ENCODE results near the gene CPS1.

The CPS1 gene

DNA sequence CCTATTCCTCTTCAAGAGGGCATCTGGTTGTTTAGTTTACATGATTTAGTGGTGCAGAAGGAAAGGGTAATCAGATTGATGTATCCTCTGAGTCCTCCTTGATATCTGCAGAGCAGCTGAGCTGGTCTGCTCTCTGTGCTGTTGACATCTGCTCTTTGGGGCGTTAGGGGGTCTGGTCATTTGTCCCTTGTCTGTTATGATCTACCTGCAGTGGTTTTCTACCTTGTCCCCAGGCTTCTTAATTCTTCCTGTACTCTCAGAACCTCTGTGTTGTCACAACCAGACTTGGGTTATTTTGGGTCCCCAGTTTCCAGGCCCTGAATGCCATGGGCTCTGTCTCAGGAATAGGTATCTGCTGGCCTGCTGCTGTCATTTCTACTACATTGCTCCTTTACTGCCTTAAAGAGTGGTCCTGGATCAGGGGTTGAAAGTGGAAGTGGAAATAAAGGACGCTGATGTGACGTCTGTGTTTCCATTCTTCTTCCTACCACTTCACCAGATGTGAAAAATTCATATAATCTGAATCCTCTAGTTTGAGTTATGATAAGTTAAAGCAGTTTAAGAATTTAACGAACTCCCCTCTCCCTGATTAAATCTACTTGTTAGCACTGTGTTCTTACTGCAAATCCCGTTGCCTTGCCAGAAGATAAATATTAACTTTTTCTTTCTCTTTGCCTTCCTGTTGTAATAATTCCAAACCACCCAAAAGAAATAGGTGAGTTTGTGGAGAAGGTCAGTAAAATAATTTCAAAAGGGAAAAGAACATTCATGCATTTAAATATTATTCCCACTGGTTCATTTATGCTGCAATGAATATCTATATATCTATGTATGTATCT lies 16.6 kb upstream of the CPS1 start:
- Mint-ChIP-seq H3K27me3 (peaks cover 3% of the 10 kb centered on the region), H3K9me3 (no peaks in the 10 kb centered on the region), H3K27ac (no peak overlapping the region), H3K4me3 (no peak overlapping the region), H3K4me1 (no peaks in the 10 kb centered on the region), H3K36me3 (no peaks in the 10 kb centered on the region)

DNA sequence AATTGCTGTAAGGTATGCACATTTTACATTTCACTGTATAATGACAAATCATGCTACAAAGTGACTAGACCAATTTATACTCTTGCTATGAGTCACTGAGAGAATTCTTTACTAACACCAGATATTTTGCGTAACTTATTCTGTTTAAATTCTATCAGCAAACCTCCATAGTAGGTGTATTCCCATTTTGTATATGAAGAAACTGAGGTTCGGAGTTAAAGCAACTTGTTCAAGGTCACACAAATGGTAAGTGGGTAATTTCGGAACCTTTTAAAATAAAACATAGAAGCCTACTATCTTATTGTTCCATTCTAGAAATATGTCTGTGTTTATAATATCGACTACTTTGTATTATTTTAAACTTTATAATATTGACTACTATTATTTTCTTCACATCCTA lies 15.9 kb upstream of the CPS1 start:
- no peaks in the 10 kb centered on the region for H3K4me1 Mint-ChIP-seq
- H3K4me3 Mint-ChIP-seq, result no peak overlapping the region
- peaks cover 3% of the 10 kb centered on the region for H3K27me3 Mint-ChIP-seq
- no peaks in the 10 kb centered on the region for H3K9me3 Mint-ChIP-seq
- no peaks in the 10 kb centered on the region for H3K36me3 Mint-ChIP-seq
- H3K27ac Mint-ChIP-seq, result no peak overlapping the region

DNA sequence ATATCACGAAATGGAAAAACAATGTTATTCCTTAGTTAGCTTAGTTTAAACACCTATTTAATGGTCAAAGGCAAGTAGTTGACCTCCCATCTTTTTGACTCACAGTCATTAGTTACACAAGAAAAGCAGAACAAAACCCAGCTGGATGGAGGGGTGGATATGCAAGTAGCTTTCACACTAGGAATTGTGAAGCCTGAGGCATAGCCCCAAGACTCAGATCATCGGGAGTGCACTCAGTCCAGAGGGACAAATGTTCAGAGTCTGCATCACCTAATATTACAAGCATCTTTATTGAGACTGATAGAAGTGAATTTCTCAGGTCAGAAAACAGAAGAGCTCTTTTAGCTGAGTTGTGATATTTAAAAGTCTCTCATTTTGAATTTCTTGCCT lies 15.5 kb upstream of the CPS1 start:
- Mint-ChIP-seq H3K4me3 (no peak overlapping the region), H3K36me3 (no peaks in the 10 kb centered on the region), H3K27me3 (peaks cover 3% of the 10 kb centered on the region), H3K9me3 (no peaks in the 10 kb centered on the region), H3K27ac (no peak overlapping the region), H3K4me1 (no peaks in the 10 kb centered on the region)

DNA sequence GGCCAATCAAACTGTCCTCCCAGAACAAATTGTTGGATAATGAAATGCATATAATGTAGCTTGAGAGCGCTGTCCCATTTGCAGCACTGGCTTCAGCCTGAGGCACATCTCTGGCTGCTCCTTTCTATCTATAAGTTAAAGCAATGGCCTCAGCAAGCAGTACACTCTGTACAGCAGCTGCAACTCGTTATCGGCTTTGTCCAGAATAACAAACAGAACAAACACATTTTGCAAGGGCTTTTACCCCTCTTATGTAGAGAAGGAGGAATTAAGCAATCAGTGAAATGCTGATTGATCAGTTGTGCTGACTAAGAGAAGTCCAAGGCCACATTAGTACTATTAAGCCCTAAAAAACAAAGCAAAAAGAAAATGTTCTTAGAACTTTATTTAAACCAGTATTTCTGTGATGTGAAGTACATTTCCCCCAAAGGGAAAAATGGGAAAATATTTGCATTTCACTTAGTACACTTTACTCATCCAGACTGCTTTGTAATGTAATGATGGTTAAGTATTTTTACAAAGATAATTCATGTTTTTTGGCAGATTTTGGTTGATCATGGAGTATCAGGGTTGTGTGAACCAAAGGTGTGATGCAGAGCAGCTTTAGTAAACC lies 15.0 kb upstream of the CPS1 start:
- no peak overlapping the region for H3K4me3 Mint-ChIP-seq
- no peak overlapping the region for H3K27ac Mint-ChIP-seq
- peaks cover 3% of the 10 kb centered on the region for H3K27me3 Mint-ChIP-seq
- no peaks in the 10 kb centered on the region for H3K4me1 Mint-ChIP-seq
- H3K36me3 Mint-ChIP-seq, result no peaks in the 10 kb centered on the region
- no peaks in the 10 kb centered on the region for H3K9me3 Mint-ChIP-seq

DNA sequence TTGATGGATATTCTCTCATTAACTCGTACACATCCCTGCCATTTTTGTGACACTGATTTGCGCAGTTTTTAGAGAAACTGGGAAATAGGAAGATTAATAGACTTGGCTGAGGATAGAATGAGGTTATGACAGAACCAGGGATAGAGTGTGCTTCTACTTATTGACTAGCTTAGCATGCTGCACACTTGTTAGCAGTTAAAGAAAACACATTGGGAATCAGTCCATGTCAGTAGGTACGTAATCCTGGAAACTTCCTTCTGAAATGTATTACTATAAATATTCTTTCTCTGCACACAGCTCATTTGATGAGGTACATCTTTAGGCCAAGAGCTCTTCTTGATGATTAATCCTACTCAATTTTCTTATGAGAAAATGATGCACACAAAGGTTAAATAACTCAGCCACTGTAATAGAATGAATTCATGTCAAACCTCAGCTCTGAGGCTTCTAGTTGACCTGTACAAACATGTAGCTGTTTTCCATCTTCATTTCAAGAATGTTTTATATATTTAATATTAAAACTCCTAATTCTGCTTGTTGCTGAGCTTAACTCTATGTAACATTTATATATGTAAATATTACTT lies 12.3 kb upstream of the CPS1 start:
- H3K27me3 Mint-ChIP-seq, result peaks cover 3% of the 10 kb centered on the region
- no peak overlapping the region for H3K4me3 Mint-ChIP-seq
- no peak overlapping the region for H3K27ac Mint-ChIP-seq
- H3K9me3 Mint-ChIP-seq, result no peaks in the 10 kb centered on the region
- no peaks in the 10 kb centered on the region for H3K4me1 Mint-ChIP-seq
- no peaks in the 10 kb centered on the region for H3K36me3 Mint-ChIP-seq

DNA sequence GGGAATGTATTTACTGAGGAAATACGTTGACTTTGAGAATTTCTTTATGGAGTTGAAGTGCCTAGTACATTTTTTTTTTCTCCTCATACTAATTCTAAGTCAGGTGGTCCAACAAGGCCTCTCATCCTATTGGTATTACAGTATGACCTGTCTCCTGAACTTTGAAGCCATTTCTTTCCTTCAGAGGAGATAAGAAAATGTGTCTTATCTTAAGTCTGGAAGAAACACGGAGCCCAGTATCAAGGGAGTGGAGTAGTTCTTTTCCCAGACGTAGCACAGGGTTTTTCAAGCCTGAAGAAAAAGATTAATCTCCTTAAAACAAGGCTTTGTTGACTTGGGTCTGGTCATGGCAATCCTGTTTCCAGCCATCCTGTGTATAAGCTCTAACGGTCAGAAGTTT lies 11.6 kb upstream of the CPS1 start:
- peaks cover 3% of the 10 kb centered on the region for H3K27me3 Mint-ChIP-seq
- no peaks in the 10 kb centered on the region for H3K4me1 Mint-ChIP-seq
- no peaks in the 10 kb centered on the region for H3K9me3 Mint-ChIP-seq
- H3K4me3 Mint-ChIP-seq, result no peak overlapping the region
- no peaks in the 10 kb centered on the region for H3K36me3 Mint-ChIP-seq
- no peak overlapping the region for H3K27ac Mint-ChIP-seq

DNA sequence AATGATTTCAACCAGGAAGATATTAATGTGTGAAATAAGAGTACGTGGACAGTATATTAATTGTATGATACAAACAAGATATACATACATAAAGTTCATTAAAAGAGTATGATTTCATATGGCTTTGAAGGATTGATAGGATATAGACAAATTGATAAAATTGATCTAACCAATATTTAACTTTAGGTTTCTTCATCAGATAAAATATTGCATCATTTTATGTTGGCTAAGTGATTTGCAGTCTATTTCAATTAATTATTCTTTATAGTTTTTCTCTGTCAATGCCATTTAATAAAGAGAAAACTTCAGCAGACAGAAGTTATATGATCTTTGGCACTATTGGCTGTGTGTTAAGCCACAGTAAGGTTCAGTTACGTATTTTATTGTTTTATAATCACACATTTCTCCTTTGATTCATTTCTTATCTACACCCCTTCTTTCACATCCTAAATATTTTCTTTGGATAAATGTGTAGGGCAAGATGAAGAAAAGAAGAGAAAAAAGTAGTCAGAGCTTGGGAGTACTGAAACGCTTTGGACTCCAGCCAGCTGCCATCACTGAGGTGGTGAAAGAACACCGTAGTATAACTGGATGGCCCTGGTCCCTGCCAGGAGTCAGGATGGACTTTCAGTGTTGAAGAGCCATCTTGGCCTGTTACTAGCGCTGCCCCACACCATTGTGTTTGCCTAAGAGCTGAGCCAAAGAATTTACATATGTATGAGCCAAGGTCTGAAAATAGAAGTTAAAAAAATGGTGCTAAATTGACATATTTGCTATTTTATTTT lies 9.8 kb upstream of the CPS1 start:
- Mint-ChIP-seq H3K4me3 (no peak overlapping the region), H3K9me3 (no peaks in the 10 kb centered on the region), H3K36me3 (no peaks in the 10 kb centered on the region), H3K27ac (no peak overlapping the region), H3K4me1 (no peaks in the 10 kb centered on the region), H3K27me3 (peaks cover 5% of the 10 kb centered on the region)

DNA sequence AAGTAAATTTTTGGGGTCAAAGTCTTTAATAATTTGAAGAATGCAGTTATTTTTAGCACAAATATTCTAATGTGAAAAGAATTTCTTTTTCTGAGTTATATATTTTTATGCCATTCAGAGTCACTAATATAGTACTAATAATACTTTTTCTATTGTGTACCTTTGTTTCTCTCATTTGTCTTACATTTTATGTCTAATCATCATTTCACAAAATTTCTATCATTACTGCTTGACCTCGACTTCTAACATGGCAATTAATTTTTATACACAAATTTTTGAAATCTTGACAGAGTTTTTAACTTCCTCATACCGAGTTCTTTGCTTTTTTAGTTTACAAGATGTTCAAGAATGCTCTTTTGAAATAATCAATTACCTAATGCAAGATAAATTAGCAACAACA lies 8.4 kb upstream of the CPS1 start:
- Mint-ChIP-seq H3K27ac (no peak overlapping the region), H3K27me3 (peaks cover 8% of the 10 kb centered on the region), H3K9me3 (no peaks in the 10 kb centered on the region)

DNA sequence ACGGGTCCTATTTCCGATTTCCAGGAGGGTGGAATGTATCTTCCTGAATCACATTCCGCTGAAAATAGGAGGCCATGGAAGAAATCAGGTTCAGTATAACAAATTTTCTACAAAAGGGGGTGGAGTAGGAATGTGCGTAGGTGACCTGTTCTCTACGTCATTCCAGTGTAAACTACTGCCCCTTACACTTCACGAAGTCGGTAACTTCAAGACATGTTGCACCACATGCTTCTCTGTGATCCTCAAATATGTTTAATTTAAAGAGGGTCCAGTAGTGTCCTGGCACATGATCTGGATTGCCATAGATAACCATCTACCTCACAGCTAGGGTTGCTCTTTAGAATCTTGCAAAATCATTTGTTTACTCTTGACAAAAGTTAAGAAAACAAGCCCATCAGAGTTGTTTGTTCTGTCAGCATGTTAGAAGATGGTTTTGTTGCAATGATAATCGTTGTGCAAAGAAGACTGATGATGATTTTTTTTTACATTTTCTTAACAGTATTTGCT lies 7.5 kb upstream of the CPS1 start:
- Mint-ChIP-seq H3K4me3 (no peak overlapping the region), H3K27ac (no peak overlapping the region), H3K4me1 (no peaks in the 10 kb centered on the region), H3K36me3 (no peaks in the 10 kb centered on the region), H3K27me3 (peaks cover 11% of the 10 kb centered on the region), H3K9me3 (no peaks in the 10 kb centered on the region)

More for the DNA sequence above, 8.4 kb upstream of the CPS1 start:
- H3K36me3 Mint-ChIP-seq, result no peaks in the 10 kb centered on the region
- H3K4me3 Mint-ChIP-seq, result no peak overlapping the region
- H3K4me1 Mint-ChIP-seq, result no peaks in the 10 kb centered on the region

DNA sequence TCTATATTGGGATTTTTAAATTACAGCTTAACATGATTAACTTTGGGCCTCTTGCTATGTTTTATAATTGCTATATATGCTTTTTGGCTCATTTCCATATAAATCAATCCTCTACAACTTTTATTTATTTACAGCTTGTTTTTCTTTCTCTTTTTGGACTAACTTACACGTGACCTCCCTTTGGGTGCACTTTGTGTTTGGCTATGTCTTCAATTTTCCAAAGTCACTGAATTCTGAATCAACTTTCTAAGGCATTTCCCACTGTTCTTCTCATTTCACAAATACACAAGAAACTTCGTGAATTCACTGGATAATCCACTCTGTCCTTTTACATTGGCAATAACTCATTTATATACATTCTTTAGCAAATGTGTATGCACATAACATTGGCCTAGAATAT lies 5.4 kb upstream of the CPS1 start:
- Mint-ChIP-seq H3K4me1 (no peaks in the 10 kb centered on the region), H3K9me3 (no peaks in the 10 kb centered on the region), H3K36me3 (no peaks in the 10 kb centered on the region), H3K27ac (no peak overlapping the region), H3K27me3 (peaks cover 11% of the 10 kb centered on the region), H3K4me3 (no peak overlapping the region)

DNA sequence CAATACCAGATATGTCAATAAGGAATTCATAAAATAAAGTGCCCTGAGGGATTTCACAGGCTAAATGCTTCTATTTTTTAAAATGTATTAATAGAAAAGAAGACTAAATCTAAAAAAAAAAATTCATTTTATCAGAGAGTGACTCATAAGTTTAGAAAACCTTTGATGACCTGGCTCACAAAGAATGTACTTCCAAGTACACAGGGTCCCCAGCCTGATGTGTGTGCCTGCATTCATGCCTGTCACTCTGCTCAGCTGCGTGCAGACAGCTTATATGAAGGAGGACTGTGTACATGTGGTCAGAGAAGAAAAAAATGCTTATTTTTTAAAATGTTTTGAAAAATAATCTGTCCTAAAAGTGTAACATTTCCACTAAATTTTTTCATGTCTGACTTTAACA lies 3.0 kb upstream of the CPS1 start:
- H3K36me3 Mint-ChIP-seq, result no peaks in the 10 kb centered on the region
- H3K27ac Mint-ChIP-seq, result no peak overlapping the region
- H3K9me3 Mint-ChIP-seq, result no peaks in the 10 kb centered on the region
- H3K4me1 Mint-ChIP-seq, result no peaks in the 10 kb centered on the region
- H3K4me3 Mint-ChIP-seq, result no peak overlapping the region
- H3K27me3 Mint-ChIP-seq, result peaks cover 11% of the 10 kb centered on the region

DNA sequence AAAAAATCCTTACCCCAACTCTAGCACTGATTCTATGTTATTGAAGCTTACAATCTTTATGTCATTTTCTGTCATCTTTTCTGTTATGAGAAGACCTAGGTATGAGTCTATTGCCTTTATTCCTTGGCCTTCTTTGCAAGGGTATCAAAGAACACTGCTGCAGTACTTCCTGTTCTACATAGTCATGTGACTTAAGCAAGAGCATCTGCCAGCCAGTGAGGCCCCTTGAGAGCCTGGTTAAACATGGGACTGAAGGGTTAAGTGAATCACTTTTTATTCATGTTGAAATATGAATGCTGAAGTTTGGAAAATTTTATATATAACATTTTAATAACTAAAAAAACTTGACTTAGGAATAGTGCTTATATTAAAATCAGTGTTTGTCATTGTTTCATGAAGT lies 844 bp upstream of the CPS1 start:
- Mint-ChIP-seq H3K4me1 (no peaks in the 10 kb centered on the region), H3K36me3 (no peaks in the 10 kb centered on the region), H3K4me3 (no peak overlapping the region), H3K27me3 (peaks cover 9% of the 10 kb centered on the region), H3K27ac (no peak overlapping the region), H3K9me3 (no peaks in the 10 kb centered on the region)

DNA sequence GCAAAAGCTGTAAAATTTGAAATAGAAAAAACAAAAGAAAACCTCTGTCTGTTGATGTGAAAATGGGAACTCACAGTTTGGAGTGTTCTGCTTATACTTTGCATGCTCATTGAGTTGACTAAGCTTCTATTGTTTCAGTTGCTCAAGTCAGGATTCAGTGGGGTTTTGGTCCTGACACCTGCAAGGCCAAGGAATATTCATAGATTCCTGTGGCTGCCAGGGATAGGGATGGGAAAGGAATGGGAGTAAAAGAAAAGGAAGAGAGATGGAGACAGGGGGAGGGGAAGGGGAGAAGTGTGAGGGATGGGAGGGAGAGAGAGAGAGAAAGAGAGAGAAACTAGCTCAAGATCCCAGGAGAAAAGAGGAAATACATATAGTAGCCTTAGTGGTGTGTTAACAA lies 1.3 kb downstream of the CPS1 start:
- Mint-ChIP-seq H3K9me3 (no peaks in the 10 kb centered on the region), H3K4me3 (no peak overlapping the region), H3K4me1 (no peaks in the 10 kb centered on the region), H3K27ac (no peak overlapping the region), H3K27me3 (peaks cover 3% of the 10 kb centered on the region), H3K36me3 (no peaks in the 10 kb centered on the region)

DNA sequence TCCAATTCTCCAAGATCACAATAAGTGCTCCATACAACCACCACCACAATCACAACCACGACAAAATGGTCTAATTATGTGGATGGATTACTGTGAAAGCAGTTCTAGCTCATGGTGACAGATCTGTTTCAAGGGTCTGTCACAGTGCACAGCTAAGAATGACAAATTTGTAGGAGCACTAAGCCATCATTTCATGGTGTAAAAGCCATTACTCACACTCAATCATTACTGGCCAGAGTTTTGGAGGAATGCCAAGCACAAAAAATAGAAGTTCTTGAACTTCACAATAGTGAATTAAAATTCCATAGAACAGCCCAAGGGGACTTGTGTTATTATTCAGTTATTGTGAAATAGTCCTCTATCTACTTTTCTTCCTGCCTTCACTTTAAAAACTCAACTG lies 2.3 kb downstream of the CPS1 start:
- H3K36me3 Mint-ChIP-seq, result no peaks in the 10 kb centered on the region
- no peaks in the 10 kb centered on the region for H3K4me1 Mint-ChIP-seq
- no peak overlapping the region for H3K27ac Mint-ChIP-seq
- peaks cover under 1% of the 10 kb centered on the region for H3K27me3 Mint-ChIP-seq
- no peak overlapping the region for H3K4me3 Mint-ChIP-seq
- H3K9me3 Mint-ChIP-seq, result no peaks in the 10 kb centered on the region

DNA sequence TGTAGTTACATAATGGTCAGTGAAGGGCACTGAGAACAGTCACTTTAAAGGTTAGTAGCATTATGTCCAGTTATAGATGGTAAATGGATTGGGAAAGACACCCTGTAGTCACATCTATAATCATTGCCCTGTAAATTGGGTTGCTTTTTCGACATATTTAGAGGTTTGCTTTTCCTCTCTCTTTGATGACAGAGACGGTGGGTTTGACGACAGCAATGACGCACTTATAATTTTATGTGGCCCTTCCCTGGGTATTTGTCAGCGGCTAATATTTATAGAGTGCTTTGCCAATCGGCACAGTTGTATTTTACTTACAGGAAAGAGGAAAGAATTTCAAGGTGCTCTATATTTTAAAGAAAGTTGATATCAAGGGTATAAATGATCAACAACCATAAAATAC lies 2.8 kb downstream of the CPS1 start:
- Mint-ChIP-seq H3K27ac (no peak overlapping the region), H3K9me3 (no peaks in the 10 kb centered on the region), H3K27me3 (no peaks in the 10 kb centered on the region), H3K4me1 (no peaks in the 10 kb centered on the region), H3K36me3 (no peaks in the 10 kb centered on the region), H3K4me3 (no peak overlapping the region)

DNA sequence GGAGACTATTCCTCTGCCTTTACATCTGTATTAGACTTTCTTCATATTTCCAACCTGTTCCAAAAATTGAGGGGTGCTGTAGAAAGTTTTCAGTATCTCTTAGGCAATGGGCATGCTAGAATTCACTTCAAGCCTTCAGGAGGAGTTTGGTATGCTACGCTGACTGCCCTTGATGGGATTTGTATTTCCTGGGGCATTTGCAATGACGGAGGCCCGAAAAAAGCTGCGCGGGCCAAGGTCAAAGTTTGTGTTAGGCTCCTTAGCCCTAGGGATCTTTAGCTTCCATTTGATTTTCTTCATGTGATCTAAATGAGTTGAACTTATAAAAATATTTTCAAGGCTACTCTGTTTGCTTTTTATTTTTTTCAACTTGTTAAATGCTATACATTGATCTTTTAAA lies 5.1 kb downstream of the CPS1 start:
- Mint-ChIP-seq H3K36me3 (no peaks in the 10 kb centered on the region), H3K9me3 (no peaks in the 10 kb centered on the region), H3K27me3 (no peaks in the 10 kb centered on the region), H3K4me1 (no peaks in the 10 kb centered on the region), H3K4me3 (no peak overlapping the region), H3K27ac (no peak overlapping the region)

Measured in activated naive CD4-positive, alpha-beta T cell treated with anti-CD3 and anti-CD28 coated beads, Interleukin-2, amount 50 U/mL, for 24 hours (primary cell).